ENCODE results near the gene PCMTD2.

The PCMTD2 gene

GRCh38 chr20:64246616-64247306 is 8.8 kb upstream of the PCMTD2 start:
- no peak for TF ChIP-seq CTCF (conservative IDR thresholded peaks at IDR 0.05; ENCODE audit: control insufficient read depth, insufficient read depth, low read depth, low read length)
- H3K4me3 ChIP-seq (ENCODE audit: control insufficient read depth, low read depth, low read length) = no peak overlapping the region
- DNase-seq (ENCODE audit: low read depth) = no peak

DNA sequence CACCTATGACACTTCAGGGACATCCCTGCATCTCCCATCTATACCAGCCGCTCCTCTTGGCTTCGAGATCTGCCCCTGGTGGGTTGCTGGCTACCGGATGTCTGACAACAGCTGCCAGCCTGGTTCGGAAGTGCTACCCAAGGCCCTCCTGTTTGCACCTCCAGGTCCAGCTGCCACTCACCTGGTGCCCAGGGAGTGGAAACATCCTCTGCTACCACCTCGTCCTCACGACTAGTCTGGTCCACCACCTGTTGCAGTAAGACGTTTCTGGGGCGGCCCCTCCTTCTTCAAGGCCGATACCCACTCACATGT is 8.3 kb upstream of the PCMTD2 start:
- no peak overlapping the region for H3K4me3 ChIP-seq (ENCODE audit: control insufficient read depth, low read depth, low read length)
- no peak for TF ChIP-seq CTCF (conservative IDR thresholded peaks at IDR 0.05; ENCODE audit: control insufficient read depth, insufficient read depth, low read depth, low read length)
- DNase-seq (ENCODE audit: low read depth) = no peak

DNA sequence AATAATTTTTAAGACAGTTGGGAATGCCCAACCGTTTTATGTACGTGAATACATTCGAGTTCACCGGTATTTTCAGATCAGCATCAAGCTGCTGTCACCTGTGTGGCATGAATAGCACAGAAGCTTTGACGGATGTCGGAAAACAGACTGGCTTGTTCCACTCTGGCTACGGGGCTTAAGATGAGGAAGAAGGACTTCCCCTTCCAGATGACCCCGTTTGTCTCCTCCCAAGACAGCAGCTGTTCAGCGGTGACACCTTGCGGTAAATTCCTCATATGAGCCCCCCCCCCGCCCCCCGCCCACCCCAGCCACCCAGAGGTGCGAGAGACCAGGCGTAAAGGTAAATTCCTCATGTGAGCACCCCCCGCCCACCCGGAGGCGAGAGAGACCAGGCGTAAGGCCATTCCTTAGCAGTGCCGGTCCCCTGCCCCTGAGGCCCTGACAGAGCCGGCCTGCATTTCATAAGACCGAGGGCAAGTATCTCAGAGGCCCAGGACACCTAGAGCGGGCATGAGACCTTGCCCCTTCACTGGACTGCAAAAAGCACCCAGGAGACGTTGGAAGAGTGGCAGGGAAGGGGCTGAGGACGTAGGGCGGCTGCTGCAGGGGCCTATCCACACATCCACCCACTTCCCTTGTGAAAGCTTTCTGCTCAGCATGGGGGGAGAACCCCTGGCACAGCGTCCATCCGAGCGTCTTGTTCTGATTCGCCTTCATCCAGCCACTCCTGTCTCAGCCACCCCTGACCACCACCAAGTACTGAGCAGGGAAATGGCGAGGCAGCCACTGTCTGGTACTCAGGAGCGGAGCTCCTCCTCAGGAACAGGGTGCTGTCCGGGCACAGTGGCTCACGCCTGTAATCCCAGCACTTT is 7.3 kb upstream of the PCMTD2 start:
- DNase-seq (ENCODE audit: low read depth) = no peak

GRCh38 chr20:64250027-64250426 is 5.5 kb upstream of the PCMTD2 start:
- no peak for TF ChIP-seq CTCF (conservative IDR thresholded peaks at IDR 0.05; ENCODE audit: control insufficient read depth, insufficient read depth, low read depth, low read length)
- H3K4me3 ChIP-seq (ENCODE audit: control insufficient read depth, low read depth, low read length) = no peak overlapping the region
- no peak for DNase-seq (ENCODE audit: low read depth)

More for the DNA sequence above, 7.3 kb upstream of the PCMTD2 start:
- TF ChIP-seq CTCF (conservative IDR thresholded peaks at IDR 0.05; ENCODE audit: control insufficient read depth, insufficient read depth, low read depth, low read length) = no peak
- no peak overlapping the region for H3K4me3 ChIP-seq (ENCODE audit: control insufficient read depth, low read depth, low read length)

DNA sequence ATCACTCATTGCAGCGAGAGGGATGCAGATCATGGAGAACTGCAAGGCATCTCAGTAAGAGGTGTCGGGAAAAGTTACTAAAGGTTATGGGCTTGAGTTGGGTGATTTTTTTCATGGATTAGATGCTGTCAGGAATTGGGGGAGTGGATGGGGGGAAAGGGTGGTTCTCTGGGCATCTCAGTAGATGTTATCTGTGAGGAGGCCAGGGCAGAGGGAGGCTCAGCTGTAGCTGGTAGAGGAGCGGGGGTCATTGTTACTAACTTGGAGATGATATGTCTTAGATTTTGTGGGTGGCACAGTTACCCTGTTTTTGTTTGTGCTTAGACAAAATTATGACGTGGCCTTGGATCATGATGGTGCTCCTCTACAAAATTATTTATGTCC is 2.6 kb upstream of the PCMTD2 start:
- no peak for DNase-seq (ENCODE audit: low read depth)
- no peak for TF ChIP-seq CTCF (conservative IDR thresholded peaks at IDR 0.05; ENCODE audit: control insufficient read depth, insufficient read depth, low read depth, low read length)
- no peak overlapping the region for H3K4me3 ChIP-seq (ENCODE audit: control insufficient read depth, low read depth, low read length)

- DNase-seq (ENCODE audit: low read depth) = no peak
- H3K4me3 ChIP-seq (ENCODE audit: control insufficient read depth, low read depth, low read length) = no peak overlapping the region
- no peak for TF ChIP-seq CTCF (conservative IDR thresholded peaks at IDR 0.05; ENCODE audit: control insufficient read depth, insufficient read depth, low read depth, low read length)
Measured at GRCh38 chr20:64253443-64253842, 2.1 kb upstream of the PCMTD2 start.
